ENCODE data around the gene FOLR3.

GRCh38 chr11:72138821-72139390, 3.4 kb downstream of the FOLR3 start:
- TF ChIP-seq CTCF (IDR thresholded peaks at IDR 0.05) (no peak), RAD21 (IDR thresholded peaks at IDR 0.05; ENCODE audit: low read length) (no peak), POLR2AphosphoS5 (IDR thresholded peaks at IDR 0.05; ENCODE audit: low read depth, low read length) (no peak)
- TF ChIP-seq, protein P1, sequence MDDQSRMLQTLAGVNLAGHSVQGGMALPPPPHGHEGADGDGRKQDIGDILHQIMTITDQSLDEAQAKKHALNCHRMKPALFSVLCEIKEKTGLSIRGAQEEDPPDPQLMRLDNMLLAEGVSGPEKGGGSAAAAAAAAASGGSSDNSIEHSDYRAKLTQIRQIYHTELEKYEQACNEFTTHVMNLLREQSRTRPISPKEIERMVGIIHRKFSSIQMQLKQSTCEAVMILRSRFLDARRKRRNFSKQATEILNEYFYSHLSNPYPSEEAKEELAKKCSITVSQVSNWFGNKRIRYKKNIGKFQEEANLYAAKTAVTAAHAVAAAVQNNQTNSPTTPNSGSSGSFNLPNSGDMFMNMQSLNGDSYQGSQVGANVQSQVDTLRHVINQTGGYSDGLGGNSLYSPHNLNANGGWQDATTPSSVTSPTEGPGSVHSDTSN (IDR thresholded peaks at IDR 0.05), result no peak

Measured in SK-N-SH (cell line).